COR-L47 (cell line): Measurements from ENCODE around the gene CTSD.

ENCODE experiments used
- DNase-seq: peaks from one replicate; lab custom pipeline; 2025; lab: John Stamatoyannopoulos, UW

CTSD gene

DNA sequence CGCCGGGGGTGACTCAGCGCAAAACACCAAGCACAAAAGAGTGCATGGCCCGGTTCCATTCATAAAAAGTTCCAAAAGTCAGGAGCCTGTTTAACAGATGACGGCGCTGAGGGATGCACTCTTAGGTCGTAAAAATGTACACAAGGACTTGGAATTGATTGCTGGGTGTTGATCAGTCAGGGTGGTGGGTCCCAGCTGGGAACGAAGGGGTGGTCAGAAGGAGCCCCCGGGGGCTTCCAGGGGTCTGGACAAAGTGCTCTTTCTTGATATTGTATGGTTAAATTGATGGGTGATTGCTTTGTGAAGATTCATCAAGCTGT is 34.1 kb downstream of the CTSD start:
- no peak for DNase-seq

GRCh38 chr11:1728931-1729691 is 34.6 kb downstream of the CTSD start:
- DNase-seq = no peak

- no peak for DNase-seq
These were observed 35.4 kb downstream of the CTSD start for GRCh38 chr11:1728301-1728700.

GRCh38 chr11:1727861-1728260 is 35.9 kb downstream of the CTSD start:
- no peak for DNase-seq

GRCh38 chr11:1727096-1727690 is 36.5 kb downstream of the CTSD start:
- no peak for DNase-seq

DNA sequence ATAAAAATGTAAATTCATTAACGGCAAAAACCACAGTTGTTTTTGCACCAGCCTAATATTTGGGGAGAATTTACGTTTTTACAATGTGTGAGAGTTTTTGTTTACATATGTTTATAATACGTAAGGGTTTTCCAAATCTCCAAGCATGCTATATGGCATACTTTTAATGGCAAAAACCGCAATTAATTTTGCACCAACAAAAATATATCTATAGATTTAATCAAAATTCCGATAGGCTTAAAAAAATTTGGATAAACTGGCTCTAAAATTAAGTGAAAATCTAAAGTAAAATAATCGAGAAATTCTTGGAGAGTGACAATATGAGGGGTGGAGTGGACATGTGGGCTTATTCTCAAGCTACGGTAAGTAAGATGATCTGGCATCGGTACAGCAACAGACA is 43.9 kb downstream of the CTSD start:
- DNase-seq = no peak

GRCh38 chr11:1718326-1718725 is 45.4 kb downstream of the CTSD start:
- no peak for DNase-seq

GRCh38 chr11:1717745-1718144 is 46.0 kb downstream of the CTSD start:
- no peak for DNase-seq

- DNase-seq = peak; percentile 79
These were observed 48.5 kb downstream of the CTSD start for GRCh38 chr11:1714908-1715885.

- DNase-seq = no peak
These were observed 55.0 kb downstream of the CTSD start for GRCh38 chr11:1708716-1709115.

DNA sequence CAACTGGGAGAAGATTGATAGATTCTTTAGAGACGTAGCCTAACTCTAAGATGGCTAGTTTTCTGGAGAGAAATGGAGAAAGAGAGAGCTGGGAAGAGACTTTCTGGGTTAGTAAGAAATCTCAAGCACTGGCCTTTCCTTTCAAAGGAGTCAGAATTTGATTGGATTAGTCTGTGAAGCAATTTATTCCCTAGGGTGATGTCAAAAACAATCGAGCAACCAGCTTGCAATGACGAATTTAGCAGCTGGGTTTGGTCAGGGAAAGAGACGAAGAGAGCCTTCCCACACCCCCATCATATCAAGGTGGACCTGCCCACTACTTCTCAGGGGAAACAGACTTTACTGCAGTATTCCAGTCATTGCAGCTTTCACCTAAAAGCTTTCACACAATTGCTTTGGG is 56.0 kb downstream of the CTSD start:
- DNase-seq = no peak

- DNase-seq = no peak
These were observed 56.9 kb downstream of the CTSD start for GRCh38 chr11:1706634-1707400.

DNA sequence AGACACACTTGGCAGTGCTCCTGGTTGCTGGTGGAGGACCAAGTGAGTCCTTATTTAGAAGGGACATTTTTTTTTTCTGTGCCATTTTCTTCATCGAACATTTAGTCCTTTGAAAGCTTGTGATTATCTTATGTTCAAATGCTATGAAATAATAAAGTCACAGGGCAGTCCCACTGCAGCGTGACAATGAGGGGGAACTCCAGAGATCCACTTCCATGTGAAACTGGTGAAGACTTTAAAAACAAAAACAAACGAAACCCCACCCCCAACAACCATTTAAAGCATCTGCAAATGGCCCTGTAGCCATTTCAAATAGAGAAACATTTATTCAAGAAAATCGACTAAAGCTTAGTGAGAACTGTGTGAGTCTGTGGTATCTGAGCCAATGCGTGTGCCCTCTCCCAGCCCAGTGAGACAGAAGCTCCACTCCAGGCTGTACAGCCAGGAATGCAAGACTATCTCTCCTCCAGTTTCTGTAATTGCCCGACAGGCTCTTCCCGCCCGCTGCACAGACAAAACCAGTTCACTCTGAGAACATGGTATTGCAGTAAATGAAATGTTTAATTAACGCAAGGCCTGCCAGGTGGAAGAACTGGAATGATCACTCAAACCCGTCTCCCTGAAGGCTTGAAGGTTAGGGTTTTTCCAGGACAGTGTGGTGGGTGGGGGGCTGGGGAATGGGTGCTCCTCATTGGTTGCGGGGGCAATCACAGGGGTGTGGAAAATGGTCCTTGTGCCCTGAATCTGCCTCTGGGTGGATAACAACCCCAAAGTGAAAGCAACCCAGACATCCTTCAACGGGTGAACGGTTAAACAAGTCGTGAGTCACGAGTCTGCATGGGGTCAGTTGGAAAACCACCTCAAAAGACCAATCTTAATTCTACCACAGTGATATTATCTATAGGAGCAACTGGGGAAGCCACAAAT is 58.3 kb downstream of the CTSD start:
- no peak for DNase-seq

- no peak for DNase-seq
These were observed 60.6 kb downstream of the CTSD start for GRCh38 chr11:1703146-1703545.
